Osteocyte (in vitro differentiated cells): ENCODE data around the gene NRF1. TPM values are rescaled to one million over a fixed set of nuclear protein-coding genes. Genes with fewer than 3 reads are reported as not detected.

ENCODE experiments used
- DNase-seq: peaks from one replicate; pipeline ENCODE4 v3.0.0; 2021; ENCODE audit warnings: mixed read lengths; ENCODE audit not compliant: unreplicated experiment; ENCODE audit errors: extremely low spot score
- H3K27ac Mint-ChIP-seq: one replicate; pipeline ENCODE4 v1.8.0; 2021; ENCODE audit warnings: mild to moderate bottlenecking, mixed read lengths; ENCODE audit not compliant: unreplicated experiment
- H3K27me3 Mint-ChIP-seq: one replicate; pipeline ENCODE4 v1.8.0; 2021; ENCODE audit warnings: mixed read lengths; ENCODE audit not compliant: unreplicated experiment
- H3K36me3 Mint-ChIP-seq: one replicate; pipeline ENCODE4 v1.8.0; 2021; ENCODE audit warnings: mixed read lengths; ENCODE audit not compliant: unreplicated experiment
- H3K4me1 Mint-ChIP-seq: one replicate; pipeline ENCODE4 v1.8.0; 2021; ENCODE audit warnings: mixed read lengths; ENCODE audit not compliant: unreplicated experiment
- H3K4me3 Mint-ChIP-seq: one replicate; pipeline ENCODE4 v1.8.0; 2021; ENCODE audit warnings: mild to moderate bottlenecking, moderate library complexity, mixed read lengths; ENCODE audit not compliant: unreplicated experiment
- H3K9me3 Mint-ChIP-seq: one replicate; pipeline ENCODE4 v1.8.0; 2021; ENCODE audit warnings: mixed read lengths; ENCODE audit not compliant: unreplicated experiment
- CTCF ChIP-seq: fragments of 200-600 bp; sonication (generic); IDR thresholded peaks from 2 replicates; pipeline ENCODE4 v1.5.0; 2021; ENCODE audit warnings: antibody characterized with exemption, mild to moderate bottlenecking, moderate library complexity
- total RNA-seq: library from RNA; stranded (reverse); gene quantifications from 2 replicates; pipeline ENCODE4 v1.2.1, GENCODE V29; 2021

The NRF1 gene
- total RNA-seq, 1 donor from 2014 or later, result 20.7 TPM

GRCh38 chr7:129698516-129699418 is 87.2 kb downstream of the NRF1 start:
- H3K4me1 Mint-ChIP-seq, result peaks cover 16% of the 10 kb centered on the region
- H3K9me3 Mint-ChIP-seq, result no peaks in the 10 kb centered on the region
- H3K27me3 Mint-ChIP-seq, result no peaks in the 10 kb centered on the region
- TF ChIP-seq CTCF, result no peak
- DNase-seq, result no peak
- H3K27ac Mint-ChIP-seq, result no peak overlapping the region
- H3K4me3 Mint-ChIP-seq, result no peak overlapping the region
- peaks cover 8% of the 10 kb centered on the region for H3K36me3 Mint-ChIP-seq

- Mint-ChIP-seq H3K4me1 (peaks cover 18% of the 10 kb centered on the region), H3K27ac (no peak overlapping the region), H3K4me3 (no peak overlapping the region), H3K9me3 (no peaks in the 10 kb centered on the region), H3K27me3 (no peaks in the 10 kb centered on the region), H3K36me3 (peaks cover 16% of the 10 kb centered on the region)
- no peak for TF ChIP-seq CTCF
- DNase-seq, result no peak
Measured at GRCh38 chr7:129702316-129702715, 90.8 kb downstream of the NRF1 start.

GRCh38 chr7:129702761-129703338 is 91.3 kb downstream of the NRF1 start:
- Mint-ChIP-seq H3K36me3 (peaks cover 16% of the 10 kb centered on the region), H3K4me1 (peaks cover 18% of the 10 kb centered on the region), H3K27me3 (no peaks in the 10 kb centered on the region), H3K4me3 (no peak overlapping the region), H3K27ac (no peak overlapping the region), H3K9me3 (no peaks in the 10 kb centered on the region)
- no peak for DNase-seq
- no peak for TF ChIP-seq CTCF

GRCh38 chr7:129703751-129704150 is 92.2 kb downstream of the NRF1 start:
- peaks cover 16% of the 10 kb centered on the region for H3K36me3 Mint-ChIP-seq
- DNase-seq, result no peak
- no peaks in the 10 kb centered on the region for H3K9me3 Mint-ChIP-seq
- H3K4me1 Mint-ChIP-seq, result peaks cover 18% of the 10 kb centered on the region
- no peak overlapping the region for H3K4me3 Mint-ChIP-seq
- no peak overlapping the region for H3K27ac Mint-ChIP-seq
- H3K27me3 Mint-ChIP-seq, result no peaks in the 10 kb centered on the region
- TF ChIP-seq CTCF, result no peak

GRCh38 chr7:129707910-129708499 is 96.5 kb downstream of the NRF1 start:
- peaks cover 32% of the 10 kb centered on the region for H3K36me3 Mint-ChIP-seq
- H3K9me3 Mint-ChIP-seq, result no peaks in the 10 kb centered on the region
- H3K4me3 Mint-ChIP-seq, result no peak overlapping the region
- peaks cover 5% of the 10 kb centered on the region for H3K4me1 Mint-ChIP-seq
- no peak for DNase-seq
- no peak for TF ChIP-seq CTCF
- H3K27me3 Mint-ChIP-seq, result no peaks in the 10 kb centered on the region
- no peak overlapping the region for H3K27ac Mint-ChIP-seq
